ENCODE data around the gene BACH1. TPM values are rescaled to one million over a fixed set of nuclear protein-coding genes. Genes with fewer than 3 reads are reported as not detected.

BACH1 gene
- total RNA-seq, 3 donors from 2014 or later = 31.8 to 65.3 (median 42.3) TPM

DNA sequence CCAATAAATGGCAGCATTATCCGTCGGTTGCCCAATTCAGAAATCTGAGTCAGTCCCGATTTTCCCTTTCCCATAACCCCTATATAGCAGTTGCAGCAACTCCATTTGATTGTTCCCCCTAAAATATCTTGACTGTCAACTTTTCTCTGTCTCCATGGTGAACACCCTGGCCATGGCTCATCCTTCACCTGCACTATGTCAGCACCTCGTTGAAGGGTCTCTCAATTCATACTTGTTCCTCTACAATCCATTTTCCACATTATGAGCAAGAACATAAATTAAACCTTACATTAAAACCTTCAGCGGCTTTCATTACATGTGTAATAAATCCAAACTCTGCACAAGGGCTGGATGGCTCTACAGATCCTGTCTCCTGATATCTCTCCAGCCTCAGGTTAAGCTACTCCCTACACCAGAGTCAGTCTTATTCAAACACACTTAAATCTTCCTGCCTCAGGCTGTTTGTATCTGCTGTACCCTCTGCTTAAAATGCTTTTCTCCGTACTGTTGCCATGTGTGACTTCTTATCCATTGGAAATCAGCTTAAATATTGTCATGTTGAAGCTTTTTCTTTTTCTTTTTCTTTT is 87.3 kb downstream of the BACH1 start:
- Histone ChIP-seq H3K4me3 (no peak overlapping the region), H3K4me1 (no peaks in the 10 kb centered on the region), H3K9me3 (no peaks in the 10 kb centered on the region), H3K27ac (no peak overlapping the region), H3K36me3 (no peaks in the 10 kb centered on the region), H3K27me3 (no peaks in the 10 kb centered on the region)
- intact Hi-C loops (cut with DNase I; ENCODE audit: low total_unique reads) = no loop called here
- TF ChIP-seq POLR2A (IDR thresholded peaks at IDR 0.05) = no peak
- no peak for TF ChIP-seq POLR2AphosphoS5 (IDR thresholded peaks at IDR 0.05)
- TF ChIP-seq, protein P1, sequence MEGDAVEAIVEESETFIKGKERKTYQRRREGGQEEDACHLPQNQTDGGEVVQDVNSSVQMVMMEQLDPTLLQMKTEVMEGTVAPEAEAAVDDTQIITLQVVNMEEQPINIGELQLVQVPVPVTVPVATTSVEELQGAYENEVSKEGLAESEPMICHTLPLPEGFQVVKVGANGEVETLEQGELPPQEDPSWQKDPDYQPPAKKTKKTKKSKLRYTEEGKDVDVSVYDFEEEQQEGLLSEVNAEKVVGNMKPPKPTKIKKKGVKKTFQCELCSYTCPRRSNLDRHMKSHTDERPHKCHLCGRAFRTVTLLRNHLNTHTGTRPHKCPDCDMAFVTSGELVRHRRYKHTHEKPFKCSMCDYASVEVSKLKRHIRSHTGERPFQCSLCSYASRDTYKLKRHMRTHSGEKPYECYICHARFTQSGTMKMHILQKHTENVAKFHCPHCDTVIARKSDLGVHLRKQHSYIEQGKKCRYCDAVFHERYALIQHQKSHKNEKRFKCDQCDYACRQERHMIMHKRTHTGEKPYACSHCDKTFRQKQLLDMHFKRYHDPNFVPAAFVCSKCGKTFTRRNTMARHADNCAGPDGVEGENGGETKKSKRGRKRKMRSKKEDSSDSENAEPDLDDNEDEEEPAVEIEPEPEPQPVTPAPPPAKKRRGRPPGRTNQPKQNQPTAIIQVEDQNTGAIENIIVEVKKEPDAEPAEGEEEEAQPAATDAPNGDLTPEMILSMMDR (IDR thresholded peaks at IDR 0.05) = no peak
- DNase-seq (ENCODE audit: low spot score in 2 of 2) = no peak

DNA sequence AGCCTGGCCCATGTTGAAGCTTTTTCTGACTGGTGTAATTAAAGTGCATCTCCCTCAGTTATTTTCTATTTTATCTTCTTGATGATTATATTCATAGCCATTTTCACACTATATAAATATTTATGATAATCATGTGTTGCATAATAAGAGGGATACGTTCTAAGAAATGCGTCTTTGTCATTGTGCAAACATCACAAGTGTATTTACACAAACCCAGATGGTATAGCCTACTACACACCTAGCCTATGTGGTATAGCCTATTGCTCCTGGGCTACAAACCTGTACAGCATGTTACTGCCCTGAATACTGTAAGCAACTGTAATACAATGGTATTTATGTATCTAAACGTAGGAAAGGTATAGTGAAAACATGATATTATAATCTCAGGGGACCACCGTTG is 88.1 kb downstream of the BACH1 start:
- no peaks in the 10 kb centered on the region for H3K9me3 ChIP-seq
- H3K4me3 ChIP-seq = no peak overlapping the region
- no peaks in the 10 kb centered on the region for H3K4me1 ChIP-seq
- intact Hi-C loops (cut with DNase I; ENCODE audit: low total_unique reads) = no loop called here
- no peak overlapping the region for H3K27ac ChIP-seq
- no peaks in the 10 kb centered on the region for H3K36me3 ChIP-seq
- no peak for DNase-seq (ENCODE audit: low spot score in 2 of 2)
- no peak for TF ChIP-seq POLR2A (IDR thresholded peaks at IDR 0.05)
- no peak for TF ChIP-seq POLR2AphosphoS5 (IDR thresholded peaks at IDR 0.05)
- TF ChIP-seq, protein P1 (IDR thresholded peaks at IDR 0.05) = no peak
- no peaks in the 10 kb centered on the region for H3K27me3 ChIP-seq

DNA sequence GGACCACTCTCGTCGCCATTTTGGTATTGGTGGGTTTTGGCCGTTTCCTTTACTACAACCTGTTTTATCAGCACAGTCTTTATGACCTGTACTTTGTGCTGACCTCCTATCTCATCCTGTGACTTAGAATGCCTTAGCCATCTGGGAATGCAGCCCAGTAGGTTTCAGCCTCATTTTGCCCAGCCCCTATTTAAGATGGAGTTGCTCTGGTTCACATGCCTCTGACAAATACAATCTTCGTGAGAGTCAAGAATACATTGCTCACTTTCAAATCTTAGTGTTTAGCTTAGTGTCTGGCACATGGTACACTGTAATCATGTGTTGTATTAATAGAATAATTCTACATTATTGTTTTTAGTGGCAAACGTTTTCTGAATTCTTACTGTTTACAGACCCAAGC is 88.9 kb downstream of the BACH1 start:
- H3K4me3 ChIP-seq = no peak overlapping the region
- intact Hi-C loops (cut with DNase I; ENCODE audit: low total_unique reads) = no loop called here
- no peaks in the 10 kb centered on the region for H3K4me1 ChIP-seq
- no peak for TF ChIP-seq POLR2AphosphoS5 (IDR thresholded peaks at IDR 0.05)
- TF ChIP-seq POLR2A (IDR thresholded peaks at IDR 0.05) = no peak
- TF ChIP-seq, protein P1 (IDR thresholded peaks at IDR 0.05) = no peak
- H3K27me3 ChIP-seq = no peaks in the 10 kb centered on the region
- no peak overlapping the region for H3K27ac ChIP-seq
- DNase-seq (ENCODE audit: low spot score in 2 of 2) = no peak
- no peaks in the 10 kb centered on the region for H3K36me3 ChIP-seq
- no peaks in the 10 kb centered on the region for H3K9me3 ChIP-seq

DNA sequence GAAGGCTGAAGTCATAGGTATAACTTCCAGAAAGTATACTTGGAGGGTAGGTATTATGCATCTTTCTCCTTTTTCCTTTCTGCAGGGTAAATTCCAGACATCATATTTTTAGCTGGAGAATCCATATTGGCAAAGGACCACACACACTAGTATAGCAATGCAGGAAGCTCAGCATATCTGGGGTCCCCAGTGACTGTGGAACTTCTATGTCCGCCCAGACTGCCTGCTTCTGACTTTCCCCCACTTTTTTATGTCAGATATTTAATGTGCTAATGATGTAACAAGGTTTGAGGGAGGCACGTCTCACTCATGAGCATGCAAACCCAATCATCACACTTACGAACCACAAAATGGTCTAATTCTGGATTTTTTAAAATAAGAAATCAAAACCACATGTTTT is 90.4 kb downstream of the BACH1 start:
- no peaks in the 10 kb centered on the region for H3K4me1 ChIP-seq
- no peak for DNase-seq (ENCODE audit: low spot score in 2 of 2)

DNA sequence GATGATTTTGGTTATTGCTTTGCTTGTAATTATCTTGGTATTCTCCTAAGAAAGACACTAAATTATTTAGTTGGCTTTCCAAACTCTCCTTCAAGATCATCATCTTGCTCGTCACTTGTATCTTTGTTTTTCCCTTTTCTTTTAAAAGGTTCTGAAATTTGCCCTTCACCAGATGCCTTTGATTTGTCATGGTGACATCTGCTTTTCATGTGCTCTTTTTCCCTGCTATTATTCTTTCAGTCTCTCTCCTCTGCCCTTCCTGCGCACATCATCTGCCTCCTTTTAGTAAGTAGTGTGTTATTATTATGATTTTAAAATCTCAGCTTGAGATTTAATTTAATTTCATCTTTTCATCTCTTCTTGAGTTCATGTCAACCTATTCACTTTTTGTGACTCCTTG is 92.1 kb downstream of the BACH1 start:
- TF ChIP-seq POLR2AphosphoS5 (IDR thresholded peaks at IDR 0.05) (no peak), POLR2A (IDR thresholded peaks at IDR 0.05) (no peak)
- TF ChIP-seq, protein P1 (IDR thresholded peaks at IDR 0.05) = no peak
- intact Hi-C loops (cut with DNase I; ENCODE audit: low total_unique reads) = no loop called here
- DNase-seq (ENCODE audit: low spot score in 2 of 2) = no peak
- no peaks in the 10 kb centered on the region for H3K27me3 ChIP-seq
- no peaks in the 10 kb centered on the region for H3K36me3 ChIP-seq
- H3K9me3 ChIP-seq = no peaks in the 10 kb centered on the region
- no peak overlapping the region for H3K27ac ChIP-seq
- H3K4me1 ChIP-seq = no peaks in the 10 kb centered on the region
- no peak overlapping the region for H3K4me3 ChIP-seq

More for the DNA sequence above, 90.4 kb downstream of the BACH1 start:
- H3K36me3 ChIP-seq = no peaks in the 10 kb centered on the region
- no peaks in the 10 kb centered on the region for H3K27me3 ChIP-seq
- no peak overlapping the region for H3K4me3 ChIP-seq
- no peaks in the 10 kb centered on the region for H3K9me3 ChIP-seq
- no peak overlapping the region for H3K27ac ChIP-seq
- TF ChIP-seq, protein P1 (IDR thresholded peaks at IDR 0.05) = no peak
- TF ChIP-seq POLR2A (IDR thresholded peaks at IDR 0.05) (no peak), POLR2AphosphoS5 (IDR thresholded peaks at IDR 0.05) (no peak)
- intact Hi-C loops (cut with DNase I; ENCODE audit: low total_unique reads) = no loop called here

Measured in breast epithelium (tissue), 4 donors.